Skeletal muscle tissue (tissue), 4 donors: ENCODE results near the gene GLTP. TPM values are rescaled to one million over a fixed set of nuclear protein-coding genes. Genes with fewer than 3 reads are reported as not detected.

Experiments used
- H3K27ac ChIP-seq: one replicate; pipeline ENCODE4 v1.7.0; 2013; ENCODE audit warnings: mild to moderate bottlenecking, low read depth, low read length, inconsistent platforms
- H3K27me3 ChIP-seq, 3 donors: one replicate each; pipeline ENCODE4 v1.7.0; 2013; ENCODE audit warnings: low read length in 3 of 3; ENCODE audit not compliant: control insufficient read depth in 3 of 3, insufficient read depth in 3 of 3
- H3K36me3 ChIP-seq, 3 donors: one replicate each; pipeline ENCODE4 v1.7.0; 2013; ENCODE audit warnings: low read length in 3 of 3; ENCODE audit not compliant: control insufficient read depth in 3 of 3, insufficient read depth in 3 of 3
- H3K4me1 ChIP-seq, 3 donors: one replicate each; pipeline ENCODE4 v1.7.0; 2013; ENCODE audit warnings: low read length in 3 of 3, mild to moderate bottlenecking in 3 of 3; ENCODE audit not compliant: control insufficient read depth in 3 of 3, insufficient read depth in 3 of 3
- H3K4me3 ChIP-seq, 3 donors: one replicate each; pipeline ENCODE4 v1.7.0; 2013; ENCODE audit warnings: low read length in 3 of 3
- H3K9ac ChIP-seq, 3 donors: one replicate each; pipeline ENCODE4 v1.7.0; 2013; ENCODE audit warnings: low read length in 3 of 3, mild to moderate bottlenecking in 3 of 3, moderate library complexity in 2 of 3, low read depth in 1 of 3
- H3K9me3 ChIP-seq, 3 donors: one replicate each; pipeline ENCODE4 v1.7.0; 2013; ENCODE audit warnings: low read length in 3 of 3; ENCODE audit not compliant: control insufficient read depth in 3 of 3
- total RNA-seq: library from RNA; depleted of rRNA; stranded (reverse); fragments of >200 nt; gene quantifications from one replicate; pipeline ENCODE4 v1.2.3, GENCODE V29; 2014
- donor health status: Osteomylitis.

GLTP gene
- total RNA-seq, 1 donor from 2014 or later, result 18.3 TPM

DNA sequence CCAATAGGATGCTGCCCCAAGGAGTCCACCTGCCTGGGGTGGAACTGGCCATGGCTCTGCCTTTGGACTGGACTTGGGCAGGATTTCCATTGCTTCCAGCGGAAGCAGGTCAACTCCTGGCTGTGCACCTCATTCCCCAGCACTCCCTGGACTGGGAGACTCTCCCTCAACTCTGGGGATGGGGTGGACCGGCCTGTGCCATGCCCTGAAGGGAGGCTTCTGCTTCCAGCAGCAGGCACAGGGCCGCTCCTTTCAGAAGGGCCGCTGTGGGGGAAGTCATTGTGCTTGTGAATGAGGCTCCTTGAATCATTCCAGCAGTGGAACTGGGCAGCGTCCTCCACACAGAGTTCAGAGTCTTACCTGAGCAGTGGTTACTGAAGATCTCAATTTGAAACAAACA lies 42.7 kb upstream of the GLTP start:
- H3K27me3 ChIP-seq, result no peaks in the 10 kb centered on the region
- H3K9ac ChIP-seq, result no peak overlapping the region
- peaks cover 11 to 20% (median 18%) of the 10 kb centered on the region in 3 donors for H3K36me3 ChIP-seq
- no peak overlapping the region for H3K27ac ChIP-seq
- peaks cover 1 to 5% (median 4%) of the 10 kb centered on the region in 3 donors for H3K4me1 ChIP-seq
- no peaks in the 10 kb centered on the region for H3K9me3 ChIP-seq
- no peak overlapping the region for H3K4me3 ChIP-seq

DNA sequence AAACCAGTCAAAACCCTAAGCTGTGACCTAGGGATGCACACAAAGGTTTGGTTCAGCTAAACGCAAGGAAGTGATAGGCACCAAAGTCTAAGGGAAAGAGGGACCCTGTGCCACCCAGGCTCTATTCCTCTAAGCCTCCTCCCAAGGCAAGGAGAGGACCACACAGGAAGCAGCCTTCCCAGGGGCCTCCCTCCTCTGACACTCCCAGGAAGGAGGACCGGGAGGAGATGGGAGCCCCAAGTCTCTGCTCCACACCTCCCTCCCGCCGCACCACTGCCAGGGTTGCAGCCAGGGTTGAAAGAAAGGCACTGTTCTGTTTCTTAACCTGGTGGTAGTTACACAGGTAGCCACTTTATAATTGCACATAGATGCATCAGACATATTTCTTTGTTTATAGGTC lies 41.6 kb upstream of the GLTP start:
- no peak overlapping the region for H3K9ac ChIP-seq
- no peak overlapping the region for H3K27ac ChIP-seq
- no peaks in the 10 kb centered on the region for H3K4me1 ChIP-seq
- H3K9me3 ChIP-seq, result no peaks in the 10 kb centered on the region
- no peaks in the 10 kb centered on the region for H3K27me3 ChIP-seq
- no peak overlapping the region for H3K4me3 ChIP-seq
- peaks cover 17 to 31% (median 29%) of the 10 kb centered on the region in 3 donors for H3K36me3 ChIP-seq

- no peaks in the 10 kb centered on the region for H3K4me1 ChIP-seq
- no peaks in the 10 kb centered on the region for H3K27me3 ChIP-seq
- H3K9me3 ChIP-seq, result no peaks in the 10 kb centered on the region
- no peak overlapping the region for H3K4me3 ChIP-seq
- H3K9ac ChIP-seq, result no peak overlapping the region
- peaks cover 29 to 45% (median 45%) of the 10 kb centered on the region in 3 donors for H3K36me3 ChIP-seq
- H3K27ac ChIP-seq, result no peak overlapping the region
These were observed 40.0 kb upstream of the GLTP start for GRCh38 chr12:109920261-109920780.

- no peak overlapping the region for H3K27ac ChIP-seq
- H3K9ac ChIP-seq, result no peak overlapping the region
- H3K27me3 ChIP-seq, result no peaks in the 10 kb centered on the region
- no peak overlapping the region for H3K4me3 ChIP-seq
- H3K9me3 ChIP-seq, result no peaks in the 10 kb centered on the region
- H3K4me1 ChIP-seq, result no peaks in the 10 kb centered on the region
- H3K36me3 ChIP-seq, result peaks cover 37 to 54% (median 54%) of the 10 kb centered on the region in 3 donors
These were observed 39.1 kb upstream of the GLTP start for GRCh38 chr12:109919456-109919855.

GRCh38 chr12:109916045-109916444 lies 35.7 kb upstream of the GLTP start:
- Histone ChIP-seq H3K9ac (no peak overlapping the region), H3K4me3 (no peak overlapping the region), H3K4me1 (no peaks in the 10 kb centered on the region), H3K27me3 (no peaks in the 10 kb centered on the region), H3K27ac (no peak overlapping the region), H3K9me3 (no peaks in the 10 kb centered on the region), H3K36me3 (peaks cover 55 to 74% (median 64%) of the 10 kb centered on the region in 3 donors)

- Histone ChIP-seq H3K27ac (no peak overlapping the region), H3K4me3 (no peak overlapping the region), H3K36me3 (peaks cover 59 to 75% (median 60%) of the 10 kb centered on the region in 3 donors), H3K4me1 (no peaks in the 10 kb centered on the region), H3K9ac (no peak overlapping the region), H3K9me3 (no peaks in the 10 kb centered on the region), H3K27me3 (no peaks in the 10 kb centered on the region)
These were observed 35.1 kb upstream of the GLTP start for GRCh38 chr12:109915171-109916040.

- H3K4me1 ChIP-seq, result no peaks in the 10 kb centered on the region
- no peak overlapping the region for H3K9ac ChIP-seq
- no peaks in the 10 kb centered on the region for H3K9me3 ChIP-seq
- peaks cover 59 to 71% (median 61%) of the 10 kb centered on the region in 3 donors for H3K36me3 ChIP-seq
- H3K27me3 ChIP-seq, result no peaks in the 10 kb centered on the region
- H3K27ac ChIP-seq, result no peak overlapping the region
- H3K4me3 ChIP-seq, result no peak overlapping the region
These were observed 34.1 kb upstream of the GLTP start for GRCh38 chr12:109914461-109914860.

GRCh38 chr12:109912855-109913321 lies 32.5 kb upstream of the GLTP start:
- Histone ChIP-seq H3K4me1 (no peaks in the 10 kb centered on the region), H3K27ac (no peak overlapping the region), H3K4me3 (no peak overlapping the region), H3K9me3 (no peaks in the 10 kb centered on the region), H3K36me3 (peaks cover 65 to 76% (median 72%) of the 10 kb centered on the region in 3 donors), H3K9ac (no peak overlapping the region), H3K27me3 (no peaks in the 10 kb centered on the region)

DNA sequence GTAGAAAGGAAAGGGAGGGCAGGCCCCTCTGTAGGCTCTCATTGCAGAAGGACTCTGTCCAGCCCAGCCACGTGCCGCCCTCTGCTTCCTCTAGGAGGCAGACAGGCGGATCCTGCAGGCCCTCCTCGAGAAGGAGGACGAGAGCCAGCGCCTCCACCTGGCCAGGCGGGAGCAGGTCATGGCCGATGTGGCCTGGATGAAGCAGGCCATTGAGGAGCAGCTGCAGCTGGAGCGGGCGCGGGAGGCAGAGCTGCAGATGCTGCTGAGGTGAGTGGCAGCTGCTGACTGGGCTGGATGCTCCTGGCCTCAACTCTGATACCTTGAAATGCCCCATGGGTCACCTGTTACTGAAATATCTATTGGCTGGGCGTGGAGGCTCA lies 30.6 kb upstream of the GLTP start:
- H3K9me3 ChIP-seq, result no peaks in the 10 kb centered on the region
- H3K27me3 ChIP-seq, result no peaks in the 10 kb centered on the region
- H3K4me1 ChIP-seq, result no peaks in the 10 kb centered on the region
- H3K36me3 ChIP-seq, result peaks cover 70 to 78% (median 72%) of the 10 kb centered on the region in 3 donors
- H3K27ac ChIP-seq, result no peak overlapping the region
- no peak overlapping the region for H3K9ac ChIP-seq
- no peak overlapping the region for H3K4me3 ChIP-seq

DNA sequence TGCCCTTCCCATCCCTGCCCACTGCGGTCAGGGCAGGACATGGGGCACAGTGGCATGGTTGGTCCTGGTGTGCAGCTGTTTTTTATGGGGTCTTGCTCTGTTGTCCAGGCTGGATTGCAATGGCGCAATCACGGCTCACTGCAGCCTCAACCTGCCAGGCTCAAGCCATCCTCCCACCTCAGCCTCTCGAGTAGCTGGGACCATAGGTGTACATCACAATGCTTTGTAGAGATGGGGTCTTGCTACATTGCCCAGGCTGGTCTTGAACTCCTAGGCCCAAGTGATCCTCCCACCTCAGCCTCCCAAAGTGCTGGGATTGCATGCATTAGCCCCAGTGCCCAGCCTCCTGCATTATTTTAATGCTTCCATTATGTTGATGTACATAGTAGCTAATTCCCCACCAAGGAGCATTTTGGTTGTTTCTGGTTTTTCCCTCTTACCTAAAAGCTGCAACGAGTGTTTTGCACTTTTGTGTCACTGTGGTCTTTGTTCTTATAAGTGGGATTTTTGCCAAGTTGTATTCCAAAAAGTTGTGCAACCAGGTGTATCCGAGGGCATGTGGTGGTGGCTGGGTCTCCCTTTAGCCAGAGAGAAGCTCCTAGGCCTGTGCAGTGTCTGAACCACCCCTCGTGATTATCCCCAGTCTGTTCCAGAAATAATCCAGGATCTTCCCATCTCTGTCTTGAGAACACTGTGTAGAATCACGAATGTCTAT lies 30.1 kb upstream of the GLTP start:
- Histone ChIP-seq H3K27ac (no peak overlapping the region), H3K4me1 (no peaks in the 10 kb centered on the region), H3K27me3 (no peaks in the 10 kb centered on the region), H3K9ac (no peak overlapping the region), H3K9me3 (no peaks in the 10 kb centered on the region), H3K4me3 (no peak overlapping the region), H3K36me3 (peaks cover 68 to 75% (median 72%) of the 10 kb centered on the region in 3 donors)
